ENCODE results near the gene FAM13C.
A peak's percentile ranks its signal among the peaks of the same experiment; 100 is the strongest.

Gene FAM13C

DNA sequence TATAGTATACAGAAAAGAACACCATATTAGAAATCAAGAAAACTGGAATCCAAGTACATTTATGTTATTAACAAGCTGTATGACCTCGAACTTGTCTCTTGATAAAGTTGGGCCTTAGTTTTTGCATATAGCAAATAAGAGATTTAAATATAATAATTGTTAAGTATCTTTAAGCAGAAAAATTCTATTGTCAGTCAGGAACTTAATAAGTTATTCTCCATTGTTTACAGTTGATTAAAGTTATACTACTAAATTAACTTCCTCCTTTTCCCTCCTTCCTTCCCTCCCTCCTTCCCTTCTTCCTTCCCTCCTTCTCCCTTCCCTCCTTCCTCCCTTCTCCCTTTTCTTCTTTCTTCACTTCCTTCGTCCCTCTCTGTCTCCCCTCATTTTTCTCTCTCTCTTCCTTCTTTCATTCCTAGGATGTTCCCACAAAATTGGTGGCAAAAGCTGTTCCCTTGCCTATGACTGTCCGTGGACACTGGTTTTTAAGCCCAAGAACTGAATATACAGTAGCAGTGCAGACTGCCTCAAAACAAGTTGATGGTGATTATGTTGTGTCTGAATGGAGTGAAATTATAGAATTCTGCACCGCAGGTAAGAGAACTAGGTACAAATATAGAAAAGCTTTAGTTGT lies 126.2 kb downstream of the FAM13C start:
- no peak for DNase-seq
- H3K27ac ChIP-seq (ENCODE audit: low read length): no peak overlapping the region
- H2AFZ ChIP-seq (ENCODE audit: low read depth, low read length): no peak overlapping the region
- TF ChIP-seq EZH2 (IDR thresholded peaks at IDR 0.05; ENCODE audit: borderline replicate concordance, low read depth, low read length, severe bottlenecking): no peak
- TF ChIP-seq, protein P1, sequence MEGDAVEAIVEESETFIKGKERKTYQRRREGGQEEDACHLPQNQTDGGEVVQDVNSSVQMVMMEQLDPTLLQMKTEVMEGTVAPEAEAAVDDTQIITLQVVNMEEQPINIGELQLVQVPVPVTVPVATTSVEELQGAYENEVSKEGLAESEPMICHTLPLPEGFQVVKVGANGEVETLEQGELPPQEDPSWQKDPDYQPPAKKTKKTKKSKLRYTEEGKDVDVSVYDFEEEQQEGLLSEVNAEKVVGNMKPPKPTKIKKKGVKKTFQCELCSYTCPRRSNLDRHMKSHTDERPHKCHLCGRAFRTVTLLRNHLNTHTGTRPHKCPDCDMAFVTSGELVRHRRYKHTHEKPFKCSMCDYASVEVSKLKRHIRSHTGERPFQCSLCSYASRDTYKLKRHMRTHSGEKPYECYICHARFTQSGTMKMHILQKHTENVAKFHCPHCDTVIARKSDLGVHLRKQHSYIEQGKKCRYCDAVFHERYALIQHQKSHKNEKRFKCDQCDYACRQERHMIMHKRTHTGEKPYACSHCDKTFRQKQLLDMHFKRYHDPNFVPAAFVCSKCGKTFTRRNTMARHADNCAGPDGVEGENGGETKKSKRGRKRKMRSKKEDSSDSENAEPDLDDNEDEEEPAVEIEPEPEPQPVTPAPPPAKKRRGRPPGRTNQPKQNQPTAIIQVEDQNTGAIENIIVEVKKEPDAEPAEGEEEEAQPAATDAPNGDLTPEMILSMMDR (IDR thresholded peaks at IDR 0.05; ENCODE audit: borderline replicate concordance, extremely low read depth, low read length, poor library complexity, severe bottlenecking): no peak
- H3K9ac ChIP-seq (ENCODE audit: low read depth, low read length): no peak overlapping the region
- no peaks in the 10 kb centered on the region for H4K20me1 ChIP-seq (ENCODE audit: insufficient read depth, low read length)
- H3K4me1 ChIP-seq (ENCODE audit: insufficient read depth, low read length): no peaks in the 10 kb centered on the region
- H3K9me3 ChIP-seq (ENCODE audit: insufficient read depth, low read length, severe bottlenecking): no peaks in the 10 kb centered on the region
- H3K79me2 ChIP-seq (ENCODE audit: insufficient read depth, low read length): no peaks in the 10 kb centered on the region
- H3K4me2 ChIP-seq (ENCODE audit: insufficient read depth, low read length): no peak overlapping the region
- no peaks in the 10 kb centered on the region for H3K36me3 ChIP-seq (ENCODE audit: insufficient read depth, low read length)
- no peak overlapping the region for H3K4me3 ChIP-seq (ENCODE audit: low read depth in 1 of 2, low read length in 2 of 2)
- no peak for ATAC-seq (ENCODE audit: insufficient read depth, low read depth)
- no peaks in the 10 kb centered on the region for H3K27me3 ChIP-seq (ENCODE audit: insufficient read depth, low read length, poor library complexity)

GRCh38 chr10:59234816-59235429 lies 127.4 kb downstream of the FAM13C start:
- Histone ChIP-seq H3K79me2 (ENCODE audit: insufficient read depth, low read length) (no peaks in the 10 kb centered on the region), H2AFZ (ENCODE audit: low read depth, low read length) (no peak overlapping the region), H3K4me3 (ENCODE audit: low read depth in 1 of 2, low read length in 2 of 2) (no peak overlapping the region), H3K27ac (ENCODE audit: low read length) (no peak overlapping the region), H3K4me1 (ENCODE audit: insufficient read depth, low read length) (no peaks in the 10 kb centered on the region), H3K27me3 (ENCODE audit: insufficient read depth, low read length, poor library complexity) (no peaks in the 10 kb centered on the region), H4K20me1 (ENCODE audit: insufficient read depth, low read length) (no peaks in the 10 kb centered on the region), H3K4me2 (ENCODE audit: insufficient read depth, low read length) (no peak overlapping the region), H3K36me3 (ENCODE audit: insufficient read depth, low read length) (no peaks in the 10 kb centered on the region), H3K9ac (ENCODE audit: low read depth, low read length) (no peak overlapping the region), H3K9me3 (ENCODE audit: insufficient read depth, low read length, severe bottlenecking) (no peaks in the 10 kb centered on the region)
- TF ChIP-seq EZH2 (IDR thresholded peaks at IDR 0.05; ENCODE audit: borderline replicate concordance, low read depth, low read length, severe bottlenecking): no peak
- TF ChIP-seq, protein P1 (IDR thresholded peaks at IDR 0.05; ENCODE audit: borderline replicate concordance, extremely low read depth, low read length, poor library complexity, severe bottlenecking): peak; percentile 55
- ATAC-seq (ENCODE audit: insufficient read depth, low read depth) (no peak), DNase-seq (no peak)

GRCh38 chr10:59234194-59234593 lies 128.2 kb downstream of the FAM13C start:
- no peak overlapping the region for H3K4me3 ChIP-seq (ENCODE audit: low read depth in 1 of 2, low read length in 2 of 2)
- no peaks in the 10 kb centered on the region for H3K9me3 ChIP-seq (ENCODE audit: insufficient read depth, low read length, severe bottlenecking)
- ATAC-seq (ENCODE audit: insufficient read depth, low read depth): no peak
- no peak overlapping the region for H2AFZ ChIP-seq (ENCODE audit: low read depth, low read length)
- no peak for TF ChIP-seq EZH2 (IDR thresholded peaks at IDR 0.05; ENCODE audit: borderline replicate concordance, low read depth, low read length, severe bottlenecking)
- TF ChIP-seq, protein P1 (IDR thresholded peaks at IDR 0.05; ENCODE audit: borderline replicate concordance, extremely low read depth, low read length, poor library complexity, severe bottlenecking): no peak
- no peaks in the 10 kb centered on the region for H3K79me2 ChIP-seq (ENCODE audit: insufficient read depth, low read length)
- no peak overlapping the region for H3K9ac ChIP-seq (ENCODE audit: low read depth, low read length)
- DNase-seq: no peak
- H4K20me1 ChIP-seq (ENCODE audit: insufficient read depth, low read length): no peaks in the 10 kb centered on the region
- H3K4me1 ChIP-seq (ENCODE audit: insufficient read depth, low read length): no peaks in the 10 kb centered on the region
- H3K36me3 ChIP-seq (ENCODE audit: insufficient read depth, low read length): no peaks in the 10 kb centered on the region
- H3K27ac ChIP-seq (ENCODE audit: low read length): no peak overlapping the region
- H3K4me2 ChIP-seq (ENCODE audit: insufficient read depth, low read length): no peak overlapping the region
- H3K27me3 ChIP-seq (ENCODE audit: insufficient read depth, low read length, poor library complexity): no peaks in the 10 kb centered on the region

All from DND-41 (cell line).